Peyer's patch (tissue), 4 donors: ENCODE measurements around the gene CFAP69.

ENCODE experiments used
- POLR2A ChIP-seq, 2 donors: fragments of 450-650 bp; IDR thresholded peaks; one replicate each; pipeline ENCODE4 v1.5.1; 2017; ENCODE audit warnings: antibody characterized with exemption in 2 of 2, mild to moderate bottlenecking in 2 of 2, moderate library complexity in 2 of 2
- TF ChIP-seq, protein P1 (sequence below), 6 experiments: fragments of 450-650 bp in 4 of 6; fragments of 200-600 bp in 2 of 6; sonication (generic) in 1 of 6; IDR thresholded peaks; one replicate each; pipeline ENCODE4 v1.5.1; 2017 to 2019; ENCODE audit warnings: antibody characterized with exemption in 6 of 6, mild to moderate bottlenecking in 3 of 6, moderate library complexity in 1 of 6

DNA sequence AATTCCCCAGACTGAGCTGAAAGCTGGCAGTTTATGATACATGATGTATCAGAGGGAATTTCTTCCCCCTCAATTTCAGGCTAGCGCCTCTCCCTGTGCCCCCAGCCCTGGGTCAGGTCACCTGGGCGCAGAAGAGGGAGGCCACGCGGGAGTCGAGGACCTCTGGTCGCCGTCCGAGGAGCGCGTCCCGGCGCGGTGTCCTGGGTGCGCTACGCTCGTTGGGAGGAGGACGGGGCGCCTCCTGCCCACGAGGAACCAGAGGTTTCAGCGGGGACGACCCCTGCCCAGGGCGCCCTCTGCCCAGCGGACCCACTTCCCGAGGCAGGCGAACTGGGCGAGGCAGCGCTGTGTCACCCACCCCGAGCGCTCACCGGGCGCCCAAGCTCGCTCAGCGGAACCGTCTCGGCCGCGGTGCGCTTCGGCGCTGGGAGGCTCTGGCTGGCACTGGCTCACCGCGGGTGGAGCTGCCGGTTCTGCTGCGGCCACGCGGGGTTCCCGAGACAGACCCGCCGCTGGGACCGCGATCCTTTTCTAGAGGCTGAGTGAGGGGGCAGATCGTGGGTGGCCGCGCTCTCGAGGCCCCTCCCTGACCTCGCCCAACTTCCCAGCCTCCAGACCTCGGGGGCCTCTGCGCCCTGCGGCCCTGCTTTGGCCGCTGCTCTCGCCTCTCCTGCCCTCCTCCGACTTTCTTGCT lies 76.0 kb downstream of the CFAP69 start, which contains the start of gene FAM237B:
- TF ChIP-seq, protein P1, sequence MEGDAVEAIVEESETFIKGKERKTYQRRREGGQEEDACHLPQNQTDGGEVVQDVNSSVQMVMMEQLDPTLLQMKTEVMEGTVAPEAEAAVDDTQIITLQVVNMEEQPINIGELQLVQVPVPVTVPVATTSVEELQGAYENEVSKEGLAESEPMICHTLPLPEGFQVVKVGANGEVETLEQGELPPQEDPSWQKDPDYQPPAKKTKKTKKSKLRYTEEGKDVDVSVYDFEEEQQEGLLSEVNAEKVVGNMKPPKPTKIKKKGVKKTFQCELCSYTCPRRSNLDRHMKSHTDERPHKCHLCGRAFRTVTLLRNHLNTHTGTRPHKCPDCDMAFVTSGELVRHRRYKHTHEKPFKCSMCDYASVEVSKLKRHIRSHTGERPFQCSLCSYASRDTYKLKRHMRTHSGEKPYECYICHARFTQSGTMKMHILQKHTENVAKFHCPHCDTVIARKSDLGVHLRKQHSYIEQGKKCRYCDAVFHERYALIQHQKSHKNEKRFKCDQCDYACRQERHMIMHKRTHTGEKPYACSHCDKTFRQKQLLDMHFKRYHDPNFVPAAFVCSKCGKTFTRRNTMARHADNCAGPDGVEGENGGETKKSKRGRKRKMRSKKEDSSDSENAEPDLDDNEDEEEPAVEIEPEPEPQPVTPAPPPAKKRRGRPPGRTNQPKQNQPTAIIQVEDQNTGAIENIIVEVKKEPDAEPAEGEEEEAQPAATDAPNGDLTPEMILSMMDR (IDR thresholded peaks at IDR 0.05) = no peak
- TF ChIP-seq POLR2A (IDR thresholded peaks at IDR 0.05) = no peak
